ENCODE results near the gene CNTNAP4.

Gene CNTNAP4

DNA sequence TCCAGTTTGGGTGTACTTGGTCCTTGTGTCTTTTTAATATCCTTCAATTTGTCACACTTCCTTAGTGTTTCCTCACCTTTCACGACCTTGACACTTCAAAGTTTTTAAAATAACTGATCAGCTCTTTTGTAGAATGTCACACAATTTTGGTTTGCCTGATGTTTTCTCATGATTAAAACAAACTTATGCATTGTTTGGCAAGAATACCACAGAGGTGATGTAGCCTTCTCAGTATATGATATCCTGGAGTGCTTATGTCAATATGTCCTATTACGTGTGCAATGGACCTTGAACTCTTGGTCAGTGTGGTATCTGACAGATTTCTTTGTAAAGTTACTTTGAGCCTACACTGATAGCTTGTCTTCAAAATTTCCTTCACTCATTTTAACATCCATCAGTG, 297.4 kb downstream of the CNTNAP4 start:
- in situ Hi-C loops (cut with MboI; ENCODE audit: low sequenced_read_pairs) = no loop called here

DNA sequence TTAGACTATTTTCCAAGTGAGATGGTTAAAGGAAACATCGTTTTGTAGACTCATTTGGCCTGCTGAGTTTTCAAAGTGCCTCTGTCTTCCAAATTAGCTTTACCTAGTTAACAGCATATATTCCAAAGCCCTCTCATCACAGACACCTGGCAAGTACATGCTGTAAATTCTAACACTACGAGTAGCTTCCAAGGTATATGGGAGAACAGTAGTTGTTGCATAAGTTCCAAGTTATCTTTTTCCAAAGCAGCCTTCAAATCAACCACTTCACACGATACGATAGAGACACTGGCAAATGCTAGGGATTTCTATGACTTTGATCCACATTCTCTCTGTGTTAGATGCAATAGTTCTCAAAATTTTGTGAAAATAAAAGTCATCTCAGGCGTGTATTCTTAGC, 299.3 kb downstream of the CNTNAP4 start:
- in situ Hi-C loops (cut with MboI; ENCODE audit: low sequenced_read_pairs) = no loop called here

- in situ Hi-C loops (cut with MboI; ENCODE audit: low sequenced_read_pairs) = no loop called here
Measured at GRCh38 chr16:76577003-76577402, 299.8 kb downstream of the CNTNAP4 start.

- in situ Hi-C loops (cut with MboI; ENCODE audit: low sequenced_read_pairs) = no loop called here
Measured at GRCh38 chr16:76579277-76579922, 302.2 kb downstream of the CNTNAP4 start.

- in situ Hi-C loops (cut with MboI; ENCODE audit: low sequenced_read_pairs) = no loop called here
Measured at GRCh38 chr16:76583466-76583865, 306.3 kb downstream of the CNTNAP4 start.

- in situ Hi-C loops (cut with MboI; ENCODE audit: low sequenced_read_pairs) = no loop called here
Measured at GRCh38 chr16:76583945-76584344, 306.7 kb downstream of the CNTNAP4 start.

GRCh38 chr16:76598498-76598897, 321.3 kb downstream of the CNTNAP4 start:
- in situ Hi-C loops (cut with MboI; ENCODE audit: low sequenced_read_pairs) = no loop called here

DNA sequence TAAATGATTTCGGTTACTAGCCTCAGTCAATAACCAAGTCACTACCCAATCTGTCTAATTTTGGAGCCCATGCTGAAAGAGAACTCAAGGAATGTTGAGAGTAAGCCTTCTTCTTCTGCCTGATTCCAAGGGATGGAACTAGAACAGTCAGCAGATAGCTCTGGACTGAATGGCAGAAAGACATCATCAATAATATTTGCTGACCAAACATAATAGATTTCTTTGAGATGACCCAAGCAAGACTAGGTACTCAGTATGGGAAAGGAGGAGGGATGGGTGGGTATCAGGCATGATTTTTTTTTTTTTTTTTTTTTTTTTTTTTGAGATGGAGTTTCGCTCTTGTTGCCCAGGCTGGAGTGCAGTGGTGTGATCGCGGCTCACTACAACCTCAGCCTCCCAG, 330.1 kb downstream of the CNTNAP4 start:
- in situ Hi-C loops (cut with MboI; ENCODE audit: low sequenced_read_pairs) = no loop called here

Data from HL-60/S4 treated with phorbol 12-myristate 13-acetate at 8.2 ng/mL for 4 days and 3 days (cell line).